Ishikawa (cell line): Measurements from ENCODE around the gene NRXN3.

Experiments used
- CREB1 ChIP-seq: IDR thresholded peaks from 2 replicates; pipeline ENCODE4 v1.6.1; 2012; ENCODE audit warnings: low read depth
- EGR1 ChIP-seq: IDR thresholded peaks from 2 replicates; pipeline ENCODE4 v1.6.1; 2012
- EP300 ChIP-seq: IDR thresholded peaks from 2 replicates; pipeline ENCODE4 v1.6.1; 2012; ENCODE audit warnings: borderline replicate concordance
- RAD21 ChIP-seq: IDR thresholded peaks from 2 replicates; pipeline ENCODE4 v1.6.1; 2012; ENCODE audit warnings: low read depth
- REST ChIP-seq: IDR thresholded peaks from 2 replicates; pipeline ENCODE4 v1.6.1; 2012; ENCODE audit warnings: low read depth, mild to moderate bottlenecking
- TAF1 ChIP-seq: IDR thresholded peaks from 2 replicates; pipeline ENCODE4 v1.6.1; 2012; ENCODE audit warnings: low read depth, mild to moderate bottlenecking
- TCF12 ChIP-seq: IDR thresholded peaks from 2 replicates; pipeline ENCODE4 v1.6.1; 2012; ENCODE audit warnings: low read depth
- TEAD4 ChIP-seq: IDR thresholded peaks from 2 replicates; pipeline ENCODE4 v1.6.1; 2012
- YY1 ChIP-seq: IDR thresholded peaks from 2 replicates; pipeline ENCODE4 v1.6.1; 2012; ENCODE audit warnings: low read depth
- ZBTB7A ChIP-seq: IDR thresholded peaks from 2 replicates; pipeline ENCODE4 v1.6.1; 2012; ENCODE audit warnings: low read depth
- TF ChIP-seq, protein P1 (sequence below): IDR thresholded peaks from 2 replicates; pipeline ENCODE4 v1.6.1; 2012

DNA sequence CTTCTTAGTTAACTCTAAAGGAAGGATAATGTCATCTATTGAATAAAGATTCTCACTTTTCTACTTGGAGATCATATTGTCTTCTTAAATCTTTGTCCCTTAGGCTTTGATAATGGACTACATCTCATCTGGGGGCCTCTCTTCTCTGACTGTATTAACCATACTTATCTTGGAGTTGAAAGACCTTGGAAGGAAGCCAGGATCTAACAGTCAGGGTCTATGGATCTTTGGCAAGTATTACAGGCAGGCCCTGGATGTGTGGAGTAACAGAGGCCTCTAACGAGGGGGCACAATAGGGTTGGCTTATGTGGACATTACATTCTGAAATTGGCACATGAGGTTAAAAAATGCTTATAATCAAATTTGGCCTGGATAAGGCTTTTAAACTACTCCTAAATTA, 513.8 kb downstream of the NRXN3 start:
- no peak for TF ChIP-seq CREB1
- no peak for TF ChIP-seq YY1
- TF ChIP-seq RAD21, result no peak
- TF ChIP-seq, protein P1, sequence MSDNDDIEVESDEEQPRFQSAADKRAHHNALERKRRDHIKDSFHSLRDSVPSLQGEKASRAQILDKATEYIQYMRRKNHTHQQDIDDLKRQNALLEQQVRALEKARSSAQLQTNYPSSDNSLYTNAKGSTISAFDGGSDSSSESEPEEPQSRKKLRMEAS, result no peak
- no peak for TF ChIP-seq REST
- TF ChIP-seq TAF1, result no peak
- no peak for TF ChIP-seq ZBTB7A
- TF ChIP-seq EGR1, result no peak
- no peak for TF ChIP-seq TCF12
- no peak for TF ChIP-seq EP300
- no peak for TF ChIP-seq TEAD4
